SK-N-SH (cell line): ENCODE data around the gene TPD52L2. TPM values are rescaled to one million over a fixed set of nuclear protein-coding genes. Genes with fewer than 3 reads are reported as not detected.

ENCODE experiments used
- CTCF ChIA-PET: fragments of 300-600, 350-600 bp; formaldehyde crosslinking; extraction: SDS; loops from one replicate; lab custom pipeline; 2021; lab: Yijun Ruan, JAX
- POLR2A ChIA-PET: fragments of 350-600 bp; sonication (Branson Sonifier 250); formaldehyde crosslinking; extraction: SDS; loops from one replicate; lab custom pipeline; 2020; ENCODE audit warnings: antibody characterized with exemption, inconsistent platforms; lab: Yijun Ruan, JAX
- DNase-seq: peaks from one replicate; pipeline ENCODE4 v3.0.0; 2012
- H2AFZ ChIP-seq: fragments of 200-600 bp; sonication (generic); 2 replicates; pipeline ENCODE4 v1.8.1; 2016; ENCODE audit warnings: antibody characterized with exemption, mild to moderate bottlenecking, low read depth
- H3F3A ChIP-seq: fragments of 200-600 bp; sonication (generic); replicated peaks from 2 replicates; pipeline ENCODE3; 2016; ENCODE audit warnings: antibody characterized with exemption, mild to moderate bottlenecking; ENCODE audit not compliant: insufficient read depth
- H3K27ac ChIP-seq, 2 experiments: fragments of 200-500 bp in 1 of 2; fragments of 200-600 bp in 1 of 2; sonication (Bioruptor generic) in 1 of 2; sonication (generic), shearing (Covaris generic) in 1 of 2; 2 replicates each; pipeline versions ENCODE4 v1.5.1 to v1.6.1; 2014 to 2016; ENCODE audit warnings: low read depth in 2 of 2, inconsistent platforms in 1 of 2, low read length in 1 of 2, mild to moderate bottlenecking in 1 of 2, mixed read lengths in 1 of 2
- H3K27me3 ChIP-seq: fragments of 200-600 bp; sonication (generic), shearing (Covaris generic); 2 replicates; pipeline ENCODE4 v1.6.1; 2016; ENCODE audit warnings: mixed run types; ENCODE audit not compliant: insufficient read depth
- H3K36me3 ChIP-seq, 2 experiments: fragments of 200-500 bp in 1 of 2; fragments of 200-600 bp in 1 of 2; sonication (Bioruptor generic) in 1 of 2; sonication (generic) in 1 of 2; replicated peaks in 1 of 2; 2 replicates each; pipeline versions ENCODE3 to v1.5.1; 2014 to 2016; ENCODE audit warnings: low read length in 1 of 2, mild to moderate bottlenecking in 1 of 2; ENCODE audit not compliant: insufficient read depth in 2 of 2, control insufficient read depth in 1 of 2
- H3K4me1 ChIP-seq, 2 experiments: fragments of 200-500 bp in 1 of 2; fragments of 200-600 bp in 1 of 2; sonication (Bioruptor generic) in 1 of 2; sonication (generic), shearing (Covaris generic) in 1 of 2; 2 replicates each; pipeline versions ENCODE4 v1.5.1 to v1.6.1; 2014 to 2016; ENCODE audit warnings: low read depth in 1 of 2, low read length in 1 of 2, mixed run types in 1 of 2; ENCODE audit not compliant: insufficient read depth in 2 of 2, control insufficient read depth in 1 of 2
- H3K4me2 ChIP-seq: fragments of 200-600 bp; sonication (generic), shearing (Covaris generic); 2 replicates; pipeline ENCODE4 v1.6.1; 2017; ENCODE audit warnings: mixed run types
- H3K4me3 ChIP-seq, 2 experiments: fragments of 200-500 bp in 1 of 2; fragments of 200-600 bp in 1 of 2; sonication (Bioruptor generic) in 1 of 2; sonication (generic), shearing (Covaris generic) in 1 of 2; 2 replicates each; pipeline versions ENCODE4 v1.5.1 to v1.8.1; 2014 to 2016; ENCODE audit warnings: low read depth in 2 of 2, inconsistent platforms in 1 of 2, low read length in 1 of 2, mild to moderate bottlenecking in 1 of 2, mixed read lengths in 1 of 2, moderate library complexity in 1 of 2
- H3K79me2 ChIP-seq: fragments of 200-600 bp; sonication (generic); 2 replicates; pipeline ENCODE4 v1.8.1; 2017; ENCODE audit warnings: mild to moderate bottlenecking; ENCODE audit not compliant: insufficient read depth
- H3K9ac ChIP-seq: fragments of 200-600 bp; sonication (generic); 2 replicates; pipeline ENCODE4 v1.6.1; 2017; ENCODE audit warnings: mixed run types
- H3K9me2 ChIP-seq: fragments of 200-600 bp; sonication (generic); 2 replicates; pipeline ENCODE4 v1.6.1; 2017; ENCODE audit warnings: mixed run types
- H3K9me3 ChIP-seq: fragments of 200-600 bp; sonication (generic); 2 replicates; pipeline ENCODE4 v1.6.1; 2017; ENCODE audit warnings: mixed run types, mild to moderate bottlenecking, moderate library complexity
- H4K20me1 ChIP-seq: fragments of 200-600 bp; sonication (generic); 2 replicates; pipeline ENCODE4 v1.6.1; 2017; ENCODE audit warnings: mild to moderate bottlenecking, mixed run types; ENCODE audit not compliant: insufficient read depth
- CHD2 ChIP-seq: fragments of 150-350 bp; IDR thresholded peaks from 2 replicates; pipeline ENCODE4 v1.6.1; 2018; ENCODE audit warnings: low read length; ENCODE audit not compliant: partially characterized antibody
- ELF1 ChIP-seq: IDR thresholded peaks from 2 replicates; pipeline ENCODE4 v1.4.0; 2012
- FOXJ3 ChIP-seq: sonication (generic); formaldehyde crosslinking; IDR thresholded peaks from 2 replicates; pipeline ENCODE4 v1.5.1; 2020; ENCODE audit warnings: mild to moderate bottlenecking, missing genetic modification reagents
- GATA2 ChIP-seq: sonication (generic); formaldehyde crosslinking; IDR thresholded peaks from 2 replicates; pipeline ENCODE4 v1.5.0; 2020; ENCODE audit warnings: mild to moderate bottlenecking, missing genetic modification reagents
- JUND ChIP-seq: IDR thresholded peaks from 2 replicates; pipeline ENCODE4 v1.4.0; 2012
- MXI1 ChIP-seq: IDR thresholded peaks from 2 replicates; pipeline ENCODE4 v1.6.1; 2012; ENCODE audit warnings: mild to moderate bottlenecking, low read depth, low read length, improper control_type of control experiment
- RAD21 ChIP-seq: IDR thresholded peaks from 2 replicates; pipeline ENCODE4 v1.6.1; 2012; ENCODE audit warnings: mild to moderate bottlenecking, low read length
- RFX5 ChIP-seq: IDR thresholded peaks from 2 replicates; pipeline ENCODE4 v1.6.1; 2012; ENCODE audit warnings: mild to moderate bottlenecking, improper control_type of control experiment, low read length
- TAF1 ChIP-seq: IDR thresholded peaks from 2 replicates; pipeline ENCODE4 v1.6.1; 2012; ENCODE audit warnings: low read depth, mild to moderate bottlenecking, low read length, moderate library complexity, borderline replicate concordance
- TCF12 ChIP-seq: IDR thresholded peaks from 2 replicates; pipeline ENCODE4 v1.4.0; 2012
- TEAD4 ChIP-seq: IDR thresholded peaks from 2 replicates; pipeline ENCODE4 v1.4.0; 2012; ENCODE audit warnings: mild to moderate bottlenecking, borderline replicate concordance; ENCODE audit not compliant: insufficient read depth
- ZBTB33 ChIP-seq: IDR thresholded peaks from 2 replicates; pipeline ENCODE4 v1.4.0; 2012; ENCODE audit warnings: low read depth, borderline replicate concordance
- WGBS: methylation state at CpG from one replicate; pipeline ENCODE4 v1.1.6; 2017; ENCODE audit warnings: low lambda C conversion rate; 5-methylcytosine and 5-hydroxymethylcytosine counted together
- polyA plus RNA-seq, 3 experiments: library from polyadenylated mRNA; depleted of rRNA; stranded (reverse); fragments of >200 nt; gene quantifications; 2 replicates each; pipeline ENCODE4 v1.2.3, GENCODE V29; 2012
- TF ChIP-seq, protein P1 (sequence below): IDR thresholded peaks from 2 replicates; pipeline ENCODE4; 2012
- TF ChIP-seq, protein P2 (sequence below): IDR thresholded peaks from 2 replicates; pipeline ENCODE4 v1.4.0; 2012; ENCODE audit warnings: low read depth, borderline replicate concordance

The TPD52L2 gene
- polyA plus RNA-seq, 1 of the 3 experiments (the other 2 are of a cell fraction): 137 TPM

DNA sequence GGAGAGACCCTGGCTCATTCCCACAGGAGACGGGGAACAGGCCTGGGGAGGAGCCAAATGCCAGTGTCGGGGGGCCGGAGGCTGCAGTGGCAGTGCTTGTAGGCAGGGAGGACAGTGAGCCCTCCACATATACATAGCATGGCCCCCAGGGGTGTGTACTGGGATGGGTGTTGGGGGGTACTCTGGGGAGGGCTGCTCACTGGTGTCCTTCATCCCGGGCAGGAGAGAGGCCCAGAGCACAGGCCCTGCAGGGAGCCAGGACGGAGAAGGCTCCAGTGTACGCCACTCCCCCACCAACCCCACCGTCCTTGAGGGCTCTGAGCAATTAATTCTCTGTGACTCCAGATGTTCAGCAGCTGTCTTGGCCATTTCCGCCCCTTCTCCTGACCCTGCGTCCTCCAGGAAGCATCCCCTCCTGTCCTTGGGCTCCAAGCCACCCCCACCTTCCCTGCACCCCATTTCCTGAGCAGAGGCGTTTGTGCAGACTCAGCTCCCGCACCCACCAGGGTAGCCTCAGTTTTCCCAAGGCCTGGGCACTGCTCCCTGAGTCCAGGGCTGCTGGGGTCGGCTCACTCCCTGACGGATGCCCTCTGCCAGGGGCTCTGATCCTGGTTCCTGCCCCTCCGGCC, 7.2 kb upstream of the TPD52L2 start:
- Histone ChIP-seq H4K20me1 (no peaks in the 10 kb centered on the region), H3K27me3 (no peaks in the 10 kb centered on the region), H3K4me3 (no peak overlapping the region), H3K9me2 (no peaks in the 10 kb centered on the region), H3K79me2 (no peaks in the 10 kb centered on the region), H3K4me2 (no peak overlapping the region), H3K27ac (peak overlapping the region in 1 of 2 experiments; percentile 76; a peak in 2 of 4 replicates)
- CTCF ChIA-PET: interaction anchor here (1.0 to 2.3 kb wide), 5 partner anchors 38 to 116 kb away, joined by 3 to 11 read pairs (median 3); no protein-coding TSS in a partner anchor
- TF ChIP-seq, protein P1, sequence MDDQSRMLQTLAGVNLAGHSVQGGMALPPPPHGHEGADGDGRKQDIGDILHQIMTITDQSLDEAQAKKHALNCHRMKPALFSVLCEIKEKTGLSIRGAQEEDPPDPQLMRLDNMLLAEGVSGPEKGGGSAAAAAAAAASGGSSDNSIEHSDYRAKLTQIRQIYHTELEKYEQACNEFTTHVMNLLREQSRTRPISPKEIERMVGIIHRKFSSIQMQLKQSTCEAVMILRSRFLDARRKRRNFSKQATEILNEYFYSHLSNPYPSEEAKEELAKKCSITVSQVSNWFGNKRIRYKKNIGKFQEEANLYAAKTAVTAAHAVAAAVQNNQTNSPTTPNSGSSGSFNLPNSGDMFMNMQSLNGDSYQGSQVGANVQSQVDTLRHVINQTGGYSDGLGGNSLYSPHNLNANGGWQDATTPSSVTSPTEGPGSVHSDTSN: no peak
- TF ChIP-seq RFX5 (no peak), GATA2 (CRISPR knock-in tag) (no peak), JUND (no peak), FOXJ3 (CRISPR knock-in tag) (no peak), TAF1 (no peak), TCF12 (no peak), RAD21 (no peak), MXI1 (no peak), ELF1 (no peak), TEAD4 (no peak), CHD2 (no peak)
- TF ChIP-seq, protein P2, sequence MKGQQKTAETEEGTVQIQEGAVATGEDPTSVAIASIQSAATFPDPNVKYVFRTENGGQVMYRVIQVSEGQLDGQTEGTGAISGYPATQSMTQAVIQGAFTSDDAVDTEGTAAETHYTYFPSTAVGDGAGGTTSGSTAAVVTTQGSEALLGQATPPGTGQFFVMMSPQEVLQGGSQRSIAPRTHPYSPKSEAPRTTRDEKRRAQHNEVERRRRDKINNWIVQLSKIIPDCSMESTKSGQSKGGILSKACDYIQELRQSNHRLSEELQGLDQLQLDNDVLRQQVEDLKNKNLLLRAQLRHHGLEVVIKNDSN: no peak
- TF ChIP-seq, all 33 proteins: peak for 0
- Histone ChIP-seq H3K36me3 (peaks cover 0 to 13% of the 10 kb centered on the region in 2 experiments), H3K9ac (no peak overlapping the region), H3K4me1 (peaks cover 0 to 52% of the 10 kb centered on the region in 2 experiments; a peak in 1 of 4 replicates), H3K9me3 (no peaks in the 10 kb centered on the region), H3F3A (no peaks in the 10 kb centered on the region), H2AFZ (no peak overlapping the region)
- peak; percentile 78 for DNase-seq
- POLR2A ChIA-PET: no interaction called here
- WGBS: 57% methylated on average over 12 of the region's 14 CpGs

GRCh38 chr20:63858393-63859165, 6.5 kb upstream of the TPD52L2 start:
- POLR2A ChIA-PET: no interaction called here
- Histone ChIP-seq H3K27me3 (no peaks in the 10 kb centered on the region), H3K9me2 (no peaks in the 10 kb centered on the region), H2AFZ (no peak overlapping the region), H3K9ac (no peak overlapping the region), H3F3A (no peaks in the 10 kb centered on the region), H3K9me3 (no peaks in the 10 kb centered on the region), H4K20me1 (no peaks in the 10 kb centered on the region), H3K4me3 (no peak overlapping the region), H3K36me3 (peaks cover 0 to 13% of the 10 kb centered on the region in 2 experiments), H3K4me2 (no peak overlapping the region), H3K27ac (peak overlapping the region in 1 of 2 experiments; percentile 76; a peak in 2 of 4 replicates), H3K79me2 (peaks cover 4% of the 10 kb centered on the region), H3K4me1 (peaks cover 0 to 53% of the 10 kb centered on the region in 2 experiments; a peak in 1 of 4 replicates)
- TF ChIP-seq ZBTB33: no peak
- TF ChIP-seq, protein P2: no peak
- peak; percentile 42; the same call in 1 of the 2 replicates for TF ChIP-seq RAD21
- WGBS: 42% methylated on average over 9 of the region's 12 CpGs
- CTCF ChIA-PET: interaction anchor here (0.7 to 2.3 kb wide), 8 partner anchors 17 to 115 kb away, joined by 3 to 11 read pairs (median 3); no protein-coding TSS in a partner anchor
- peak; percentile 70 for DNase-seq
